Central memory CD8-positive, alpha-beta T cell (primary cell): Measurements from ENCODE around the gene SEMA5A.

Source experiments
- ATAC-seq: fragments of 150-1000 bp; cut with Tn5 transposase; replicated peaks from 2 replicates; pipeline ENCODE4 v1.10.0; 2022; ENCODE audit warnings: mild to moderate bottlenecking, moderate FRiP score, moderate number of reproducible peaks; ENCODE audit not compliant: poor library complexity, severe bottlenecking; ENCODE audit errors: extremely low read depth
- DNase-seq, 2 donors: peaks; one replicate each; pipeline ENCODE4 v3.0.0; 2021; ENCODE audit warnings: low spot score in 2 of 2
- H3K27ac Mint-ChIP-seq: one replicate; pipeline ENCODE4 v1.8.0; 2022; ENCODE audit warnings: low read depth, mild to moderate bottlenecking, moderate library complexity, mixed read lengths
- H3K27me3 Mint-ChIP-seq: one replicate; pipeline ENCODE4 v1.8.0; 2022; ENCODE audit warnings: mixed read lengths
- H3K36me3 Mint-ChIP-seq: one replicate; pipeline ENCODE4 v1.8.0; 2022; ENCODE audit warnings: mild to moderate bottlenecking, moderate library complexity, mixed read lengths; ENCODE audit not compliant: insufficient read depth
- H3K4me1 Mint-ChIP-seq: one replicate; pipeline ENCODE4 v1.8.0; 2022; ENCODE audit warnings: mixed read lengths
- H3K4me3 Mint-ChIP-seq: one replicate; pipeline ENCODE4 v1.8.0; 2022; ENCODE audit warnings: mild to moderate bottlenecking, moderate library complexity, mixed read lengths
- H3K9me3 Mint-ChIP-seq: one replicate; pipeline ENCODE4 v1.8.0; 2022; ENCODE audit warnings: mixed read lengths

The SEMA5A gene

DNA sequence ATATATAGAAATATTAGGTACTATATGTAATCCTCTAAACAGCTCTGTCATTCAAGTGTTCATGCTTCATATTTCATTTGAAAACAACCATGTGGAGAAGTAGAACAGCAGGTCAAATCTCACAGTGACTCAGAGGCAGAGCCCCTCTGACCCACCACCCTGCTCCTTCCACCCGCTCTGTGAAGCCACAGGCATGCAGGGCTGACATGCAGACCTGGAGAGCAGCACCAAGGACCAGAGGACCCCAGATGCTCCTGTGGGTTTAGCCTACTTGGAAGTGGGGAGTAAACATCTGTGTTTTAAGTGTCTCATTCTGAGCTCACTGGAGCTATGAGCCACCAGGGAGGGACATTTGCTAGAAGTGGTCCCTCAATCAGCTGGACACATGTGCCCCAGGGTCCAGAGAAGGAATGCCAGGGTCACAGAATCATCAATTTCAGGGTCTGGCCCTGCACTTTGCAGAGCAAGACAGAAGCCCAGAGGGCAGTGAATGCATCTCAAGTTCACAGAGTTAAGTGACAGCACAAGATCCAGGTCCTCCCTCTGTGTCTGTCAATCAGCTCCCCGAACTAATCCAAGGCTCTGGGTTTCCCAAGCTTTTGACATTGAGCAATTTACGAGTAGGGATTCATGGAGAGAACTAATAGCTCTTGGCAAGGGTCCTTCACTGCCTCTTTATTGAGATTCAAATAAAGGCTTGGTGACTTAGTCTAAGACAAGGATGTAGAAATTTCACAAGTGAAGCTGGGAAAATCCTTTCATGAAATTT lies 441.1 kb downstream of the SEMA5A start:
- Mint-ChIP-seq H3K9me3 (peaks cover 10% of the 10 kb centered on the region), H3K27ac (no peak overlapping the region), H3K4me1 (no peaks in the 10 kb centered on the region), H3K4me3 (no peak overlapping the region), H3K36me3 (peaks cover 3% of the 10 kb centered on the region), H3K27me3 (no peaks in the 10 kb centered on the region)
- DNase-seq, result no peak
- ATAC-seq, result no peak

DNA sequence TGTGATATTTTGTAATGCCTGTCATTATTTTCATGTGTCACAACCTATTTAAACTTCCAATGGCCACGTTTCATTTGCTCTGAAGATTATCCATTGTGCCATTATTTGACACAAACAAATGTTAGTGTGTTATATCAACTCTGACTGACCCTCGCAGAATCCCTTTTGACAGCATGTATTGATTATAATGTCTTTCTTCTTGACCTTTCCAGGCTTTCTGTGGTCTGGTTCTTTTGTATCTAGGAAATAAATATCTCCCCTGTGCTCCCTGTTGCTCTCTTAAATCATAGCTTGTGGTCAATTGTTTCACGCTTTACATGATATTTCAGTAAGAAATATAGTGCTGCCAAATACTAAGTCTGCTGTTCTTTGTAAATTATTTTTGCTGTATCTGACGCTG lies 442.6 kb downstream of the SEMA5A start:
- DNase-seq, result no peak
- Mint-ChIP-seq H3K36me3 (peaks cover 2% of the 10 kb centered on the region), H3K9me3 (peaks cover 10% of the 10 kb centered on the region), H3K27me3 (no peaks in the 10 kb centered on the region), H3K4me3 (no peak overlapping the region), H3K27ac (no peak overlapping the region), H3K4me1 (no peaks in the 10 kb centered on the region)
- no peak for ATAC-seq

DNA sequence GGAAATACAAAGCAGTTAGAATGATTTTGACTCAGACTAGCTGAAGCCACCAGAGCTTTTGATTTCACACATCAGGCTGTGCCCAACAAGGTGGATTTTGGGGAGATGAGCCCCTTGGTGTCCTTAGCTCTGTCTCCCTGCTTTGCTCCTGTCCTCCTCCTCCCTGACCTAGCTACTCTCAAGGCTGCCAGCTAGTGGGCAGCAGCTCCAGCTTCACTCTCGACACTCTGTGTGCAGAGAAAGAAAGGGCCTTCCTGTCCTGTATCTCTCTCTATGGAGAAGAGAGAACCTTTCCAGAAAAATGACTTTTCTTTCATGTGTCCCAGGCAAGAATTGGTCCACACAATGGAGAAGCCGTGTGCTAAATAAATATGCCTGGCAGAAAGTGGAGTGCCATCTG lies 446.2 kb downstream of the SEMA5A start:
- no peak overlapping the region for H3K4me3 Mint-ChIP-seq

DNA sequence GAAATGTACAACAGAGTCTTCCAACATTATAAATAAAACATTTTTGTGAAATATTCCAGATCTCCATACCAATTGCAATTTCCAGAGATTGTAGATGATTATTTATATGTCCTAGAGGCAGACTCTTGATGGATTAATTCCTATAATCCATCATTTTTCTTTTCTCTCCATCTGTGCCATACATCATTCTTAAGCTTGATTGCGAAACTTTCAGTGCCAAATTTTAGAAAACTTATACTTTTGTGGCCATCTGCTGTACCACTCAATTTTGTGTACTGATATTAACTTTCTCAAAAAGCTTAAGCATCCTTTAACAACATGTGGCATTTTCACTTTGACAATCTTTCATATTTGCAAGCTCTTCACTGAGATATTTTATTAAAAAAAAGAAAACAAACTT lies 446.9 kb downstream of the SEMA5A start:
- Mint-ChIP-seq H3K9me3 (peaks cover 6% of the 10 kb centered on the region), H3K4me1 (no peaks in the 10 kb centered on the region), H3K27me3 (no peaks in the 10 kb centered on the region), H3K36me3 (no peaks in the 10 kb centered on the region), H3K27ac (no peak overlapping the region), H3K4me3 (no peak overlapping the region)
- DNase-seq (no peak), ATAC-seq (no peak)

More for the DNA sequence above, 446.2 kb downstream of the SEMA5A start:
- ATAC-seq (no peak), DNase-seq (no peak)
- H3K36me3 Mint-ChIP-seq, result no peaks in the 10 kb centered on the region
- H3K9me3 Mint-ChIP-seq, result peaks cover 6% of the 10 kb centered on the region
- H3K4me1 Mint-ChIP-seq, result no peaks in the 10 kb centered on the region
- H3K27ac Mint-ChIP-seq, result no peak overlapping the region
- H3K27me3 Mint-ChIP-seq, result no peaks in the 10 kb centered on the region

DNA sequence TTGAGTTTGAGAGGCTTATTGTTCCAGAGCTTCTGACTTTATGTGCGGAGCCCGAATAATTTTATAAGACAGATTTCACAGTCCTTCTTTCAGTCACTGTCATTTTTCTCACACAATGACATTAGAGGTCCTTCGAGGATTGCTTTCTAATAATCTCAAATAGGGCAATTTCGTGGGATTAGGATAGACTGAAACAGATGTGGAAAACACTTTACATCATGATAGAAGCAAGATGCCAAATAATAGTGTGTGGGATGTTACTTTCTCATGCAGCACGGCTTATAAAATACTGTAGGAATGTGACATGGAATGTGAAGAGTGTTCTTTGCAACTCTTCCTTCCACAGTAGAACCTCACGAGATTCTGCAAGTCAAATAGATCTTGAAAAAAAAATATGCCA lies 451.3 kb downstream of the SEMA5A start:
- DNase-seq, result no peak
- no peaks in the 10 kb centered on the region for H3K27me3 Mint-ChIP-seq
- ATAC-seq, result no peak
- H3K9me3 Mint-ChIP-seq, result peaks cover 5% of the 10 kb centered on the region
- H3K27ac Mint-ChIP-seq, result no peak overlapping the region
- no peaks in the 10 kb centered on the region for H3K36me3 Mint-ChIP-seq
- no peaks in the 10 kb centered on the region for H3K4me1 Mint-ChIP-seq
- no peak overlapping the region for H3K4me3 Mint-ChIP-seq

DNA sequence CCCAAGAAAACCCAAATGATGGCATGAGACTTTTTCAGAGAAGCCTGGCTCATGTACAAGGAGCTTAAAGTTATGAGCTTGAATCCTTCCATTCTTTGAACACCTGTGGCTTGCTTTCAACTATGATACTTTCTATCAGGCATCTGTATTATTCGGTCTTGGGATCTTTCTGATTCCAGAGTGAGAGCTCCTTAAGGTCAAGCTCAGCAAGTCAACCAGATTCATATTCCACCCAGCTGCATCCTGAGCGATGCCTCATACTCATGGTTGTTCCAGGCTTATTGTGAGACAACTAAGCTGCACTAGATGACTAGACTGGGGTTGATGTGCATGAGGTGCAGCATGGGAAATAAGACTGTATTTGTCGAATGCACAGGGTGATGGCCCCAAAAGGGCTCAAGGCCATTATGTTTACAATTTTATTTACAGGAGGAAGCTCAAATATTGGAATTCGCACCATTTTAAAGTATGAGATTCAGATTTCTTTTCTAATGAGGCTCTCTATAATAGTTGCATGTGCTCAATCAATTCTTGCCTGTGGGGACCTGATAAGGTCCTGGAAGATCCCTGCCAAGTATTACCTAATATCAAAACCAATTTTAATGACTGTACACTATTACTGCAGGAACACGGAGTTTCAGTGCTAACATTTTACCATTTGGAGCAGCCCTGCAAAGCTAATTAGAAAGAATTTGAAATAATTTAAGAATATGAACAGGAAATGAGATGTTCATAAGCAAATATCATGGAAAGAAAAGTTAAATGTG lies 453.8 kb downstream of the SEMA5A start:
- Mint-ChIP-seq H3K4me3 (no peak overlapping the region), H3K4me1 (no peaks in the 10 kb centered on the region), H3K9me3 (peaks cover 5% of the 10 kb centered on the region), H3K27ac (no peak overlapping the region), H3K36me3 (no peaks in the 10 kb centered on the region), H3K27me3 (no peaks in the 10 kb centered on the region)
- ATAC-seq (no peak), DNase-seq (no peak)

DNA sequence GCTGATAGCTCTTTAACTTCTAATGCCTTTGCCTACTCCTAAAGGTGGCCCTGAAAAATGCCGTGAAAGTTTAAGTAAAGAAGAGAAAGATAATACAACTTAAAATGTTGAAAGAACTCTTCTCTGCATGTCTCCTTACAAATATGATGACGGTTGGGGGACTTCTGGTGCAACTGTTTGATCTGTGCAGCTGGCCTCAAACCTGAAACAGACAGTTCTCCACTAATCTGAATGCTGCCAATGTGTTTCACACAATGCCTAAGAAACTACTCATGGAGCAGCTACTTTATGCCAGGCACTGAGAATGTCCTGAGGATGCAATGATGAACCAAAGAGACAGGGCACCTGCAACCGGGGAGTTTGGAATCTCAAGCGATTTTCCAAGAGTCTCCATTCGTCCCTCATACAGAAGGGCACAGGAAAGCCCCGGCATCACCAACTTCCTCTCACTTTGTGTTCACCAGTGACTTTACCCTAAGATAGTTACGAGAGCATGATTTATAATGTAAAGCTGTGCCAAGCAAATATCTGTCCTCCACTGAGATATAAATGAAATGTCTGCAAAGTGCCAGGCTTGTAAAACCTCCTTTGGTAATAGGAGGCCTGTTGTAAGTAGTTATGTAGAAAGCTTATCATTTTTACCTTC lies 455.4 kb downstream of the SEMA5A start:
- Mint-ChIP-seq H3K36me3 (no peaks in the 10 kb centered on the region), H3K27me3 (no peaks in the 10 kb centered on the region), H3K9me3 (peaks cover 11% of the 10 kb centered on the region), H3K4me3 (no peak overlapping the region), H3K27ac (no peak overlapping the region), H3K4me1 (no peaks in the 10 kb centered on the region)
- ATAC-seq (no peak), DNase-seq (no peak)

DNA sequence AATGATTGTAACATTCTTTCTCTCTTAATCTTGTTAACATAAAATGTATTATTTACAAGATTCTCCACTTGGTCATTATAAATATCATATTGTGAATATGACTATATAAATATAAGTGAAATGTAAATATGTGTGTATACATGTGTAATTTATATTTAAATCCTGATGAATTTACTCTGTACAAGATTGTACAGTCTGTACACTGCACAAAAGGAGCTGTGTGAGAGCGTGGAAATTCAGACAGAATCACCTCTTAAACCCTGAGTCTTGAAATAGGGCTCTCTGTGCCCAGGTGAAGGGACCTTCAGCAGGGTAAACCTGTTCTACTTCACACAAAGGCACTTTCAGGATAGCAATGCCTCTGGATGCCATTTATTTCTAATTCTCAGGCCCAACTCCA lies 456.0 kb downstream of the SEMA5A start:
- no peak overlapping the region for H3K27ac Mint-ChIP-seq
- DNase-seq (no peak), ATAC-seq (no peak)
- no peak overlapping the region for H3K4me3 Mint-ChIP-seq
- H3K9me3 Mint-ChIP-seq, result peaks cover 11% of the 10 kb centered on the region
- no peaks in the 10 kb centered on the region for H3K27me3 Mint-ChIP-seq
- no peaks in the 10 kb centered on the region for H3K4me1 Mint-ChIP-seq
- H3K36me3 Mint-ChIP-seq, result no peaks in the 10 kb centered on the region

DNA sequence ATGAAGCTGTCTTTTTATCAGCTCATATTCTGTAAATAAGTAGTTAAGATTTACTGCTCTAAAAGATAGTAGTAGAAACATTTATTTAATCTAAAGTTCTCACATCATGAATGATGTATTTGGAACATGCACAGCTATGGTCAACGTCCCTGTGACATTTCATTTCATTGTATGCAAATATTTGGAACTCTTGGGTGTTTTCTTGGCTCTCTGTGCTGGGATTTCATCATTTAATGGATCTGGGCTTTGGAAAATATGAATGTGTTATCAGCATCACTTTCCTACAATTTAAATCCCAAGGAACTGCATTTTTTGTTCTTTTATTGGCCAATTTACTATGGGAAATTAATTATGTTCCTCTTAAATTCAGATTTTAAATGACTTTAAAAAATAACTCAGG lies 462.9 kb downstream of the SEMA5A start:
- DNase-seq (no peak), ATAC-seq (no peak)
- no peaks in the 10 kb centered on the region for H3K4me1 Mint-ChIP-seq
- no peak overlapping the region for H3K27ac Mint-ChIP-seq
- H3K27me3 Mint-ChIP-seq, result no peaks in the 10 kb centered on the region
- H3K36me3 Mint-ChIP-seq, result no peaks in the 10 kb centered on the region
- H3K9me3 Mint-ChIP-seq, result peaks cover 10% of the 10 kb centered on the region
- H3K4me3 Mint-ChIP-seq, result no peak overlapping the region

DNA sequence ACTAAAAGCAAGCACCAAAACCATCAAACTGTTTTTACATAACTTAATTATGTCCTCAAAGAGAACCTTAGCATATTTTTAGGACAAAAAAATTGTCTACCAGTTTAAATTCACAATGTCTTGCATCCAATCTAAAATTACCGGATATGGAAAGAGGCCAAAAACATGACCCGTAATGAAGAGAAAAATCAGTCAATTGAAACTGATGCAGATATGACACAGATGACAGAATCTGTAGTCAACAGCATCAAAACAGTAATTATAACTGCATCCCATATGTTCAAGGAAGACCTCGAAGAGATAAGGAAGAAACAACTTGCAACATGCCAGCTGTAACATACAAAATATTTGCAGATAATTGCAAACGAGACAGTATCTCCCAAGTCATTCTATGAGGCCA lies 473.2 kb downstream of the SEMA5A start:
- Mint-ChIP-seq H3K4me1 (no peaks in the 10 kb centered on the region), H3K36me3 (no peaks in the 10 kb centered on the region), H3K9me3 (peaks cover 4% of the 10 kb centered on the region), H3K27ac (no peak overlapping the region), H3K27me3 (no peaks in the 10 kb centered on the region), H3K4me3 (no peak overlapping the region)
- DNase-seq, result no peak
- ATAC-seq, result no peak

DNA sequence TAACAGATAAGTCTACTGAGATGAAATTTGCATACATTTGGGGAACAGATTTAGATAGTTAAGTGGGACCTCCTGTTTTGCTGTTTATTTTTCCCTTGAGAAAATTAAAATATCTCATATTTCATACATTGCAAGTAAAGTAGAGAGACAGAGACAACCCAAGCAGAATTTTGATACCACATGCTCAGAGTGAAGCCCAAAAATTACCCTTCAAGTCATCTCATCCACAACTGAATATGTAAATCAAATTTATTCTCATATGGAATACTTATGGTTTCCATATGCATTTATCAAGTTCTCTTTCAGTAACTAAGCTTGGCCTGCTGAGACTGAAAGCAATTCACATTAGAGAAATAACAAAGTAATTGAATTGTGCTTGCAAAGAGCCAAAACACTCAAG lies 474.4 kb downstream of the SEMA5A start:
- no peak for ATAC-seq
- peaks cover 7% of the 10 kb centered on the region for H3K9me3 Mint-ChIP-seq
- no peaks in the 10 kb centered on the region for H3K36me3 Mint-ChIP-seq
- no peaks in the 10 kb centered on the region for H3K4me1 Mint-ChIP-seq
- DNase-seq, result no peak
- no peaks in the 10 kb centered on the region for H3K27me3 Mint-ChIP-seq
- no peak overlapping the region for H3K27ac Mint-ChIP-seq
- no peak overlapping the region for H3K4me3 Mint-ChIP-seq

DNA sequence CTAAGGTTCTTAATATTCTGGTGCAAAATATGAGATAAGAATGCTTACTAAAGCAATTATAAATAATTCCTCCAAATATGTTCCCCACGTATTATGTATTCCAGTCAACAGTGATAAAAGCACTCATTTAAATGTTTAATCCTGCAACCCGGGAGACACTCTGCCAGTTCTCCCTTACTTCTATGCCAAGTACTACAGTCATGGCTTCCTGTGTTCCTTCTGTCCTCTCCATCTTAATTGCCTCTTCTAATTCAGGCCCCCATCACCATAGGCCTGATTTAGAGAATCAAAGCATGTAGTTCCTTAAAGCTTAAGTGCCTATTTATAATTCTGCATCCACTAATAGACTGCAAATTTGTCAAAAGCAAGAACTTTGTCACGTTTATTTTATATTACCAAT lies 474.8 kb downstream of the SEMA5A start:
- DNase-seq (no peak), ATAC-seq (no peak)
- Mint-ChIP-seq H3K4me1 (no peaks in the 10 kb centered on the region), H3K27me3 (no peaks in the 10 kb centered on the region), H3K9me3 (peaks cover 7% of the 10 kb centered on the region), H3K27ac (no peak overlapping the region), H3K4me3 (no peak overlapping the region), H3K36me3 (no peaks in the 10 kb centered on the region)

DNA sequence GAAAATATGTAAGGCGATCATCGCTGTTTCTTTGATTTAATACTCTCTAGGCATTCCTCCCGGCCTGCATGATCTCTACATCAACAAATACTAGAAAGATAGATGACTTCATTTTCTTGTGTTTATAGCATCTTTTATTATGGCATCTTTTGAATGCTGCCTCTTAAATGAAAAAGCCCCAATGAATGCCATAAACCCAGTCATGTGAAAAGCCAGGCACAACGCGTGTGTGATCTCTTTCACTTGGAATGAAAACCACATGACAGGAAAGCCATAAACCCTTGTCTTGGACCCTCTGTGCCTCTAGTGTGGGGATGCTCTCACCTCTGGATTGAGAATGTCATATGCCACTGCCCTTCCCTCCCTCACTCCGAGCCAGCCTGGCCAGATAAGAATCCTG lies 476.2 kb downstream of the SEMA5A start:
- ATAC-seq (no peak), DNase-seq (no peak)
- Mint-ChIP-seq H3K36me3 (no peaks in the 10 kb centered on the region), H3K27ac (no peak overlapping the region), H3K4me1 (no peaks in the 10 kb centered on the region), H3K4me3 (no peak overlapping the region), H3K9me3 (peaks cover 7% of the 10 kb centered on the region), H3K27me3 (no peaks in the 10 kb centered on the region)
